Measurements from ENCODE around the gene ZNF320. TPM values are rescaled to one million over a fixed set of nuclear protein-coding genes. Genes with fewer than 3 reads are reported as not detected.
A peak's percentile ranks its signal among the peaks of the same experiment; 100 is the strongest.
"Not testable (repeated sequence)": the region's sequence is repeated elsewhere in the genome, so short reads cannot be mapped to it uniquely, and the experiment has no call there.

Gene ZNF320
- total RNA-seq, 1 donor from 2014 or later, result 41.5 TPM

DNA sequence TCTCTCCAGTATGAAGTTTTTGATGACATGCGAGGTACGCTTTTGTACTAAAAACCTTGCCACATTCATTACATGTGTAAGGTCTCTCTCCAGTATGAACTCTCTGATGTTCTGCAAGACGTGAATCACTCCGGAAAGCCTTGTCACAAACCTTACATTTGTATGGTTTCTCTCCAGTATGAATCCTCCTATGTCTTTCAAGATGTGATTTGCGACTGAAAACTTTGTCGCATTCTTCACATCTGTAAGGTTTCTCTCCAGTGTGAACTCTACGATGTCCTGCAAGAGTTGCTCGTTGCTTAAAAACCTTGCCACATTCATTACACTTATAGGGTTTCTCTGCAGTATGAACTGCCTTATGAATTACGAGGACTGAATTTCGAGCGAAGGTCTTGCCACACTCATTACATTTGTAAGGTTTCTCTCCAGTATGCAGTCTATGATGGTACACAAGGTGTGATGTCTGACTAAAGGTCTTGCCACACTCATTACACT, 16.5 kb downstream of the ZNF320 start:
- no peaks in the 10 kb centered on the region for H3K27me3 Mint-ChIP-seq (ENCODE audit: low read depth)
- H3K4me3 Mint-ChIP-seq, result no peak overlapping the region
- H3K36me3 Mint-ChIP-seq, result peaks cover 79% of the 10 kb centered on the region
- DNase-seq (ENCODE audit: low spot score in 2 of 2, unreplicated experiment in 2 of 2), result no peak
- H3K27ac Mint-ChIP-seq, result no peak overlapping the region
- peaks cover 52% of the 10 kb centered on the region for H3K9me3 Mint-ChIP-seq
- TF ChIP-seq, protein P1, sequence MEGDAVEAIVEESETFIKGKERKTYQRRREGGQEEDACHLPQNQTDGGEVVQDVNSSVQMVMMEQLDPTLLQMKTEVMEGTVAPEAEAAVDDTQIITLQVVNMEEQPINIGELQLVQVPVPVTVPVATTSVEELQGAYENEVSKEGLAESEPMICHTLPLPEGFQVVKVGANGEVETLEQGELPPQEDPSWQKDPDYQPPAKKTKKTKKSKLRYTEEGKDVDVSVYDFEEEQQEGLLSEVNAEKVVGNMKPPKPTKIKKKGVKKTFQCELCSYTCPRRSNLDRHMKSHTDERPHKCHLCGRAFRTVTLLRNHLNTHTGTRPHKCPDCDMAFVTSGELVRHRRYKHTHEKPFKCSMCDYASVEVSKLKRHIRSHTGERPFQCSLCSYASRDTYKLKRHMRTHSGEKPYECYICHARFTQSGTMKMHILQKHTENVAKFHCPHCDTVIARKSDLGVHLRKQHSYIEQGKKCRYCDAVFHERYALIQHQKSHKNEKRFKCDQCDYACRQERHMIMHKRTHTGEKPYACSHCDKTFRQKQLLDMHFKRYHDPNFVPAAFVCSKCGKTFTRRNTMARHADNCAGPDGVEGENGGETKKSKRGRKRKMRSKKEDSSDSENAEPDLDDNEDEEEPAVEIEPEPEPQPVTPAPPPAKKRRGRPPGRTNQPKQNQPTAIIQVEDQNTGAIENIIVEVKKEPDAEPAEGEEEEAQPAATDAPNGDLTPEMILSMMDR (IDR thresholded peaks at IDR 0.05; ENCODE audit: unreplicated experiment), result no peak
- H3K4me1 Mint-ChIP-seq, result no peaks in the 10 kb centered on the region

DNA sequence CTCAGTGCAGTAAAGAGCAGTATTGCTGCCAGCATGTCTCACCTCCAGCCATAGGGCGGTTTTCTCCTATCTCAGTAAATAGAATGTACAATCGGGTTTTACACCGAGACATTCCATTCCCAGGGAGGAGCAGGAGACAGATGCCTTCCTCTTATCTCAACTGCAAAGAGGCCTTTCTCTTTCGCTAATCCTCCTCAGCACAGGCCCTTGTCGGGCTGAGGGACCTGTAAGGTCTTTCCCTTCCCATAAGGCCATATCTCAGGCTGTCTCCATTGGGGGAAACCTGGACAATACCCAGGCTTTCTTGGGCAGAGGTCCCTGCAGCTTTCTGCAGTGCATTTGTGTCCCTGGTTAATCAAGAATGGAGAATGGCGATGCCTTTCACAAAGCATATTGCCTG, 24.4 kb downstream of the ZNF320 start:
- DNase-seq (ENCODE audit: low spot score in 2 of 2, unreplicated experiment in 2 of 2); H3K27ac Mint-ChIP-seq; H3K27me3 Mint-ChIP-seq (ENCODE audit: low read depth); H3K4me1 Mint-ChIP-seq; H3K9me3 Mint-ChIP-seq; H3K4me3 Mint-ChIP-seq: not testable (repeated sequence)
- H3K36me3 Mint-ChIP-seq, result peaks cover 18% of the 10 kb centered on the region

DNA sequence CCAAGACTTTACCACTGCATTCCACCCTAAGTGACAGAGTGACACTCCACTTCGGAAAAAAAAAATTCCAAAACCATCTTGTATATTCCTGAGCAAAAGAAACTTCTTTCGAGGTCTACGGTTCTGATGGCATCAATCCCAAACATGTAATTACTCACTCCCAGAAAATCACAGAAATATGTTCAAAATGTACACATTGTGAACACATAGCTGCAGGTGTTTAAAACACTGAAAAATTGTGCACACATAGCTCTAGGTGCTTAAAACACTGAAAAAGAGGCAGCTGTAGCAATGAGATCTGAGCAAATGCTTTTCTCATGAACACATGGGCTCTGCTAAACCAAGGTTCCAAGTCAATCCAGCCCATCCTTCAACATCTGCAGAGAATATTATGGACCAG, 26.0 kb downstream of the ZNF320 start:
- H3K4me1 Mint-ChIP-seq, result no peaks in the 10 kb centered on the region
- H3K9me3 Mint-ChIP-seq, result no peaks in the 10 kb centered on the region
- H3K36me3 Mint-ChIP-seq, result peaks cover 11% of the 10 kb centered on the region
- H3K27ac Mint-ChIP-seq, result no peak overlapping the region
- no peaks in the 10 kb centered on the region for H3K27me3 Mint-ChIP-seq (ENCODE audit: low read depth)
- DNase-seq (ENCODE audit: low spot score in 2 of 2, unreplicated experiment in 2 of 2), result no peak
- no peak overlapping the region for H3K4me3 Mint-ChIP-seq
- TF ChIP-seq, protein P1 (IDR thresholded peaks at IDR 0.05; ENCODE audit: unreplicated experiment), result no peak

DNA sequence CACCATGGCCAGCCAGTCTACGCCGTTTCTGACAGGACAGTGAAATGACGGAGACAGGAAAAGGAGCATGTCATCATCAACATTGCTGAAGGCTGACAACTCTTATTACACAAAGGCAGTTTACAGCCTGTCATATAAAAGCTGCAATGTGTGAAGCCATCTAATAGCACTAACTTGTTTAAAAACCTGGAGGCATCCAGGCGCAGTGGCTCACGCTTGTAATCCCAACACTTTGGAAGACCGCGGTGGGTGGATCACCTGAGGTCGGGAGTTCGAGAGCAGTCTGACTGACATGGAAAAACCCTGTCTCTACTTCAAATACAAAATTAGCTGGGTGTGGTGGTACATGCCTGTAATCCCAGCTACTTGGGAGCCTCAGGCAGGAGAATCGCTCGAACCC, 29.4 kb downstream of the ZNF320 start:
- H3K27me3 Mint-ChIP-seq (ENCODE audit: low read depth); DNase-seq (ENCODE audit: low spot score in 2 of 2, unreplicated experiment in 2 of 2); H3K4me1 Mint-ChIP-seq; H3K36me3 Mint-ChIP-seq; H3K27ac Mint-ChIP-seq; H3K4me3 Mint-ChIP-seq; H3K9me3 Mint-ChIP-seq: not testable (repeated sequence)

DNA sequence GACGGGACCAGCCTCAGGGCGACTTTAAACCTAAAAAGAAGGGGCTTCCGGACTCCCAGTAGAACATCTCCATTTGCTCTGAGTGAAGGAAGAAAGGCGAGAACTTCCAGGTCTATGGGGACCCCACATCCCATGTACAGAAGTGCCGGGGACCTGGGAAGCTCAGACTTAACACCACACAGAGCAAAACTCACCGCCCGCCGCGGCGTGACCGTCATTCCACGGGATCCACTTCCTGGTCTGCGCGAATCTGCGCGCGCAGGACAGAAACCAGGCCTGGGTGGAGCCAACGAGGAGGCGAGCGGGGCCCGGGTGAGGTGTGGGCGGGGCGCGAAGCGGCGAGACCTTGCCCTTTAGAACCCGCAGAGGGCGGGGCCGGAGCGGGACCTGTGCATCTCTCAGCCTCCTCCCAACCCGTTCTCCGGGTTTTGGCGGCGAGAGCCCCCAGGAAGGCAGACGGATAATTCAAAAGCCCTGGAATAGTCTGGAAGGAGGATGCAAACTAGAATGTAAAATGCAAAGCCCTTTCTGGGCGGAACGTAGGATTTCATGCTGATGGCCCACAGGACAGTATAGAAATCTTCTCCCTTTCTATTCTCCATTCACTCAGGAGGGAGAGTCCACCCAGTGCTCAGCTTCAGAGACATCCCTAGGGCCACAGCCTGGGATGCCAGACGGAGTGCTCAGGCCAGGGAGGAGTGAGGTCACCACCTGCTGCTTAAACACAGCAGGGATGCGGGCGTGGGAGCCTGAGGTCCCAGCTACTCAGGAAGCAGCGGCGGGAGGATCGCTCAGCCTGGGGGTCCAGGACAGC, 39.9 kb downstream of the ZNF320 start, which contains the start of gene ZNF468:
TSS of gene ZNF468 (minus strand) at position 242 of the 814 bp plus-strand sequence. CDS start 3,347 bp downstream, outside the sequence.
- Mint-ChIP-seq H3K27ac (peak within 1 kb of the TSS; percentile 91), H3K4me1 (peaks cover 16% of the 10 kb centered on the region), H3K4me3 (peak within 1 kb of the TSS; percentile 91)
- DNase-seq (ENCODE audit: low spot score in 2 of 2, unreplicated experiment in 2 of 2), result peak; percentile 43 to 77
- not testable (repeated sequence) for H3K36me3 Mint-ChIP-seq; H3K9me3 Mint-ChIP-seq; H3K27me3 Mint-ChIP-seq (ENCODE audit: low read depth)

DNA sequence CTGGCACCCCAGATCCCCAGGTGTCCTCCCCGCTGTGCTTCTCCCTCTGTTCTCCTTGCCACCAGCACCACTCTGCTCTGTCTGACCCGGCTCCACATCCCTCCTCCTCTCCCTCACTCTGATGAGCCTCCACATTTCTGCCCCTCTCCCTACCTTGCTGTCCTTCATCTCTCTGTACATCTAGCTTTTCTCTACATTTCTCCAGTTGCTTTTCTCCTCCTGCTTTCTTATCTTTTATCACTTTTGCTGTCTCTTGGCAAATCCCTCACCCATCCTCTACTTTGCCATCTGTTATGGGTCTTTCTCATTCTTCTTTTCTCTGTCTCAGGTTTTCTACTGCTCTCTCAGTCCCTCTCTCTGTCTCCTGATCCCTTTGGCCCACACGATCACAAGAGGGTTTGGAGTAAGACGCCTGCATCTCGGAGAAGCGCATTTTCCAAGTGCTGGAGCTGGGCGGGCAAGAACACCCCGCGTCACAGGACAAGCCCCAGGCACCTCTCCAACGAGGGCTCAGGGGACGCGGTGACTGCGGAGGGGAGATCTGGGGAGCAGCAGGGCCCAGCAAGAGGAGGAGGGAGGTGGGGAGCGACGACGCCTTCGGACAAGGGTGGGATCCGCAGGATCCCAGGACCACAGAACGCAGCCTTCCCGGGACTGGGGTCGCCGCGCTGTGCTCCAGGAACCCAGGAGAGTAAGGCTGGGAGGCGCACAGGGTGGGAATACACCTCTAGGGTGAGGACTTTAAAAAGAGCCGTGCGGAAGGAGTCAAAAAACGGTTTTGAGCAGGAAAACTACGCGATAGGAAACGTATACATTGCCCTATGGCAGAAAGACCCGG, 40.7 kb downstream of the ZNF320 start:
- H3K9me3 Mint-ChIP-seq; H3K27me3 Mint-ChIP-seq (ENCODE audit: low read depth); DNase-seq (ENCODE audit: low spot score in 2 of 2, unreplicated experiment in 2 of 2): not testable (repeated sequence)
- H3K36me3 Mint-ChIP-seq, result peaks cover 11% of the 10 kb centered on the region
- H3K4me3 Mint-ChIP-seq, result peak overlapping the region; percentile 91
- peaks cover 16% of the 10 kb centered on the region for H3K4me1 Mint-ChIP-seq
- peak overlapping the region; percentile 91 for H3K27ac Mint-ChIP-seq

Other genes starting within 250 kb of the ZNF320 start
- gene ZNF611, start 162.6 kb downstream of the ZNF320 start, total RNA-seq, result 26.7 to 29.6 TPM (median 29.0 TPM) in 3 replicates
- 16.7 to 18.3 TPM (median 17.3 TPM) in 3 replicates for gene ZNF600, start 110.8 kb downstream of the ZNF320 start, total RNA-seq
- gene ZNF28, start 76.0 kb downstream of the ZNF320 start, total RNA-seq, result 19.3 to 22.4 TPM (median 22.2 TPM) in 3 replicates
- gene ZNF468, start 40.0 kb downstream of the ZNF320 start, total RNA-seq, result 30.6 to 35.5 TPM (median 33.8 TPM) in 3 replicates
- gene ZNF888, start 25.8 kb upstream of the ZNF320 start, total RNA-seq, result 14.0 to 15.3 TPM (median 14.3 TPM) in 3 replicates
- 14.8 to 16.8 TPM (median 15.7 TPM) in 3 replicates for gene ZNF816, start 65.2 kb upstream of the ZNF320 start, total RNA-seq
- gene ERVV-1, start 116.3 kb upstream of the ZNF320 start, total RNA-seq, result 0.13 TPM in 1 of 3 replicates, not detected in the others
- gene ERVV-2, start 147.1 kb upstream of the ZNF320 start, total RNA-seq, result not detected in 3 replicates
- 67.8 to 71.0 TPM (median 68.3 TPM) in 3 replicates for gene ZNF160, start 205.8 kb upstream of the ZNF320 start, total RNA-seq
- gene ZNF415, start 235.3 kb upstream of the ZNF320 start, total RNA-seq, result 13.1 to 15.6 TPM (median 13.8 TPM) in 3 replicates

All from mesothelial cell of epicardium (in vitro differentiated cells).